KOPT-K1 (cell line): ENCODE data around the gene KASH5.

Experiments
- H3K27ac ChIP-seq: fragments of 200-600 bp; sonication (generic); 2 replicates; pipeline ENCODE4 v1.5.1; 2016; ENCODE audit warnings: antibody characterized with exemption, mild to moderate bottlenecking, low read depth, low read length; ENCODE audit not compliant: poor library complexity, severe bottlenecking
- H3K36me3 ChIP-seq: fragments of 200-600 bp; sonication (generic); 2 replicates; pipeline ENCODE4 v1.5.1; 2017; ENCODE audit warnings: antibody characterized with exemption, mild to moderate bottlenecking, low read length, moderate library complexity; ENCODE audit not compliant: insufficient read depth
- H3K9me3 ChIP-seq: fragments of 200-600 bp; sonication (generic); 2 replicates; pipeline ENCODE4 v1.5.1; 2017; ENCODE audit warnings: antibody characterized with exemption, low read length, mild to moderate bottlenecking; ENCODE audit not compliant: insufficient read depth, poor library complexity, severe bottlenecking

KASH5 gene

DNA sequence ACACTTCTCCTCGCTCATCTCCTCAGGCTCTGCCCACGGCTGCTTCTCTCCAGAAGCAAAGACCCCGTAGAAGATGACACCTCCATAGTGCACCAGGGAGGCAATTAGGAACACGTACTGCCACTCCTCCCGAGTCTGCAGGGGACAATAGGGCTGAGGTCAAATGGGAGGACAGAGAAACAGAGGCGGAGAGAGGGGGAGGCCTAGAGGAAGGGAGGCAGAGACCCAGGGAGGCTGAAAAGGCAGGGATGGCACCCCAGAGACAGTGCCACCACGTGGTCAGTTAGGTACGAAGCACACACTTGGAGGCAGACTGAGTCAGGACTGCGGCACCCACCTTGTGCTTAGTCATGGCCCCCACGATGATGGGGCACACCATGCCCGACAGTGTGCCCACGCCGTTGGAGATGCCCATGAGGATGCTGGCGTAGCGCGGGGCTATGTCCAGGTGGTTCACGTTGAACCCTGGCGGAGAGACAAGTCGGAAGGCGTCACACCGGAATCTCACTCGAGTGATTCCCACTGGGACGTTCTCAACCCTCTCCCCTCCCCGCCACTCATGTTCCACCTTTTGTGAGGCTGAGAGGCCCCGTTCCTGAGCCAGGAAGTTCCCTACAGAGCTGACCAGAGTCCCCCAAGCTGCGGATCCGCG, 42.8 kb downstream of the KASH5 start:
- Histone ChIP-seq H3K27ac (no peak overlapping the region), H3K36me3 (no peaks in the 10 kb centered on the region)

DNA sequence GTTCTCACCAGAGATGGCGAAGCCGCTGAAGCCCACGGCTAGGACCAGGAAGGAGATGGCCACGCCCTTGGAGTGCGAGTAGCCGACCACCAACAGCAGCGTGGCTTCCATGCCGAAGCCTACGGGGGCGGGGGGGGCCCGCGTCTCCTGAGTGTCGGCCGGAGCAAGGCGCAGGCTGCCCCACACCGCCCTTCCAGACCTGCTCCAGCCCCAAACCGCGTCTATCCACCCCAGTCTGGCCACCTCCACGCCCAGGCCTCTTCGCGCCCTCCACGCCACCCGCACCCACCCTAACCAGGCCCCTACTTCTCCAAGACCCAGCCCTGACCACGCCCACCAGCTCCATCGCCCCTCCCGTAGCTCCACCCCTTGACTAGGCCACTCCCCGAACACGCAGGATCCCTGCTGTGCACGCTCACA, 43.3 kb downstream of the KASH5 start:
- H3K27ac ChIP-seq = no peak overlapping the region
- H3K9me3 ChIP-seq = no peaks in the 10 kb centered on the region
- no peaks in the 10 kb centered on the region for H3K36me3 ChIP-seq

More for the DNA sequence above, 42.8 kb downstream of the KASH5 start:
- no peaks in the 10 kb centered on the region for H3K9me3 ChIP-seq

DNA sequence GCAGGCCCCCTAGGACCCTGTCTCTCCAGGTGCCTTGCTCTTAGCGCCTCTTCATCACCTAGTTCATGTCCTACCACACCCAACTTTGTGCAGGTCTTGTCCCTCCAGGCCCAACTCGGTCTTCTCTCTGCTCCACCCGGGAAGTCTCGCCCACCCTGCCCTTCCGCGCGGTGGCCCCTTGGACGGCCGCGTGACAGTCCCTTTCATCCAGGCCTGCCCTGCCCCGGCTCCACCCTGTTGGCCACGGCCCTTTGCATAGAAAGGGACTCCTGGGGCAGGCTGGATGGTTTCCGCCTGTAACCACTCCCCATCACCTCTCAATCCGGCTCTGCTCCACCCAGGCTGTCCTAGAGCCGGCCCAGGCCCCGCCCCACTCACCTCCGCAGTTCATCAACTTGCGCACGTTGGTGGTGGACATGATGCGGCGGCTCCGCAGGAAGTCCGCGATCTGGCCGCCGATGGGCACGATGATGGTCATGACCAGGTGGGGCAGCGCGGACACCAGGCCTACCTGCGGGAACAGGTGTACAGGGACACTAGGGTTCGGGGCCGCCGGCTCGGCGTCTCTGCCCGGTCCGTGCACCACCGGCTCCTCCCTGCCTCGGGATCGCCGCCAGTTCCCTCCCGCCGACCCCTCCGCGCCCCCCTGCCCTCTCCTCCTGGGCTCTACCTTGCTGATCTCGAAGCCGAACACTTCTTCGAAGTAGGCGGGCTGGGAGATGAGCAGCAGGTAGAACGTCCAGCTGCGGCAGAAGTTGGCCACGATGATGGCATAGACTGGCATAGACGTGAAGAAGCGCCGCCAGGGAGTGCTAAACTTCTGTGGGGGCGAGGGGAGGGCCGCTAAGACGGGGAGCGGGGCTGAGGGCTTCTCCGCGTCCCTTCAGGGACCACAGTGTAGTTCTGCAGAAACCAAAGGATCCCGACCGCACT, 44.4 kb downstream of the KASH5 start:
- H3K9me3 ChIP-seq = no peaks in the 10 kb centered on the region
- no peak overlapping the region for H3K27ac ChIP-seq
- H3K36me3 ChIP-seq = no peaks in the 10 kb centered on the region

DNA sequence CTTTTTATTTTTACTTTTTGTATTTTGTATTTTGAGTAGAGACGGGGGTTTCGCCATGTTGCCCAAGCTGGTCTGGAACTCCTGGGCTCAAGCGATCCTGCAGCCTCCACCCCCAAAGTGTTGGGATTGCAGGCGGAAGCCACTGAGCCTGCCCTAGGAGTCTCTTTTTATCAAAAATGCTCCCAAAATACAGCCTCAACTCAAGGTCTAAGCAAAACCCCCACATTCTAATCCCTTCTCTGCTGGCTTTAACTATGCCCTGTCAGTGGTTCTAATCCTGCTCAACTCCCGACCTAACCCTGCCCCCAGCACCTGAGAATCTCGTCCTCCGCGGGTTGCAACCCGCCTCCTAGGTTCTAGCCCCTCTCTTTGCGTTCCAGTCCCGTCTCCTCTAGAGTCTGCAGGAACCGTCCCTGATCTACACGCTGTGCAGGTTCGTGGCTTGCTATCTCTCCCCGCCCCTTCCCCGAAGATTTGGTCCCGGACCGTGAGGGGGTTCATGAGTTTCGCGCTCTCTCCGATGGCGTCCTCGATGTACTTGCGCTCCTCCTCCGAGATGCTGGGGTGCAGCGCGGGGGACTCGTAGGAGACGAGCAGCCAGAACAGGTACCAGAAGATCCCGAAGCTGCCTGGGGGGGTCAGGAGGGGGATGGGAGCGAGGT, 45.3 kb downstream of the KASH5 start:
- Histone ChIP-seq H3K36me3 (no peaks in the 10 kb centered on the region), H3K9me3 (no peaks in the 10 kb centered on the region), H3K27ac (no peak overlapping the region)

DNA sequence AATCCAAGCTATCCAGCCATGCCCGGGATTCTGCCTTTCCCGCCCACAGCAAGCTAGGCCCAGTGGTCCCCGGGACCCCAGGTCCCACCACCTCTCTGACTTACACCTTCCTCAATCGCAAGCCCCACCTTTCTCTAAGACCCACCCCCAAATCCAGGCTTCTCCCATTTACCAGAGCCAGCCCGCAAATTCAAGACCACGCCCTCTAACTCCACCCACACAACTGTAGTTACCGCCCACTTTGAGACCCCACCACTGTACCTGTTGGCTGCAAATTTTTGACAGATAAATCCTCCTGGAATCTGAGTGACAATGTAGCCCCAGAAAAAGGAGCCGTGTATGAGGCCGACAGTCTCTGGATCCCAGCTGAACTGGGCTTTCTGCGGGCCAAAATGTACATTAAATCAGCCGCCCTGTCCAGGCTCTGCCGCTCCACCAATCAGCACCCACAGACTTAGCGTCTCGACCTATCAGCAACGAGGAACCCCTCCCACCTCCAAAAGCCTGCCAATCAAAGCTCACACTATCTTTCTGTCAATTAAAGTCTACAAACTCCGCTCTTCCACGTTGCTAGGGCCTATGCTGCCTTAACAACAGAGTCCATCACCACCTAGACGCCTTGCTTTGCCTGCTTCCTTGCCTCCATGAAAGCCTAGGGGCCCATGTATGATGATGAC, 47.0 kb downstream of the KASH5 start:
- no peaks in the 10 kb centered on the region for H3K36me3 ChIP-seq
- no peak overlapping the region for H3K27ac ChIP-seq
- H3K9me3 ChIP-seq = no peaks in the 10 kb centered on the region

DNA sequence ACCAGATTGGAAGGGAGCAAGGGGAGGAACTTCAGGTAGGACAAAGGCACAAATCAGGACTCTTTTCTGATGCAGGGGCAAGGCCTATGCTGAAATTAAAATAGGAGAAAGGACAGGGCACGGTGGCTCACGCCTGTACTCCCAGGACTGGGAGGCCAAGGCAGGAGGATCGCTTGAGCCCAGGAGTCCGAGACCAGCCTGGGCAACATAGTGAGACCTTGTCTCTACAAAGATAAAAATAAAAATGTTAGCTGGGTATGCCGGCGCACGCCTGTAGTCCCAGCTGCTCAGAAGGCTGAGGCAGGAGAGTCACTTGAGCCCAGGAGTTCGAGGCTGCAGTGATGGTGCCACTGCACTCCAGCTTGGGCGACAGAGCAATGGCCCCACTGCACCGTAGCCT, 47.6 kb downstream of the KASH5 start:
- no peak overlapping the region for H3K27ac ChIP-seq
- H3K9me3 ChIP-seq = no peaks in the 10 kb centered on the region
- no peaks in the 10 kb centered on the region for H3K36me3 ChIP-seq

DNA sequence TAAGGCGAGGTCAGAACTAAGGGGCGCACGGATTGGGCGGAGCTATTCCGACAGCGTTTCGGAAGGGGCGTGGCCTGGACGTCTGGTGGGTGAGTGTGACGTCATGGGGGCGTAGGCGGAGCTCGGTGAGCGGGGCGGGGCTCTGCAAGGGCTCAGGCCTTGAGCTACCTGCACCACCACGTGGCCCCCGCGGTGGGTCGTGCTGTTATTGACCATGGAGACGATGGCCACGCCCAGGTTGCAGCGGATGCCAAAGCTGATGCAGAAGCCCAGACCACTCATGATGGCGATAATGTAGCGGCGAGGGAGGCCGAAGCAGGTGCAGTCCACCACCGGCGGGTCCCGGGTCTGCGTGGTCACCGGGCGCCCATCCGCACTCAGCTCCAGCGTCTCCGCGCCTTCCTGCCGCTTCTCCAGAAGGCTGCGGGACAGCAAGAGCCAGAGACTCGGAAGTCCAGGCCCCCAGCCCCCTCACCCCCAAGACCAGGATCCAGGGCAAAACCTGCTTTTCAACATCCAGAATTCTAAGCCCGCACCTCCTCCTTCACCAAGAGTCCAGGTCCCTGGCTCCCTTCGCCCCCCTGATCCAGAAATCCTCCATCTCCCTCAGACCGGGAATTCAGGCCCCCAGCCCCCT, 48.5 kb downstream of the KASH5 start:
- no peaks in the 10 kb centered on the region for H3K36me3 ChIP-seq
- H3K9me3 ChIP-seq = no peaks in the 10 kb centered on the region
- no peak overlapping the region for H3K27ac ChIP-seq

DNA sequence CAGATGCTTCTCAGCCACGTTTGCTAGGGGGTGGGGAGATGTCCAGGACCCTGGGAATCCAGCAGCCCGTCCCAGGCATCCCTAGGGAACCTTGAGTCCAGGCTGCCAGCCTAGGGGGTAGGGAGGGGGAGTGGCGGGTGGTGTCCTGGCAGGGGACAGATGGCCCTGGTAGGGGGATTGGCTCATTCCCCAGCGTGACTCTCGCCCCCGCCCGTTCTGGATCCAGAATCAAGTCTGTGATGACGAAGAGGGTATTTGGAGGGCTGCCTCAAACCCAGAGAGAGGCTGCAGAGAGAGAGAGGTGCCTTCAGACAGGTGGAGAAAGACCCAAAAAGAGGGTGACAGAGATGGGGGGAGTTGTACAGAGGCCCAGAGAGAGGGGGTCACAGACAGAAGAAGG, 49.2 kb downstream of the KASH5 start:
- Histone ChIP-seq H3K27ac (no peak overlapping the region), H3K9me3 (no peaks in the 10 kb centered on the region), H3K36me3 (no peaks in the 10 kb centered on the region)

DNA sequence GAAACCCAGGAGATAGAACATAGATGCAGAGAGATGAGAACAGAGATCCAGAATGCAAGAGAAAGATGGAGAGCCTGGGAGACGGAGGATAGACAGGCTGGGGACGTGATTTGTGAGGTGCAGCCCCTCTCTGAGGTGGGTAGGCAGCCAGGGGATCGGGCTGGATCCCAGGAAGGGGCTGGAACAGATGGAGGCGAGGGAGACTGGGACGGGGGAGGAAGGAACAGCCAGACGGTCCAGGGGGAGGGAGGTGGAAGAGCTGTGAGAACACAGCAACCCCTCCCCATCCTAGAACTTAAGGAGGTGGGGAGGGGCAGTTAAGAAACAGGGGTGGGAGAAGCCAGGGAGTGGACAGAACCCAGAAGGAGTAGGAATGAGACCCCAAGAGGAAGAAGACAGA, 50.2 kb downstream of the KASH5 start:
- Histone ChIP-seq H3K27ac (no peak overlapping the region), H3K9me3 (no peaks in the 10 kb centered on the region), H3K36me3 (no peaks in the 10 kb centered on the region)

DNA sequence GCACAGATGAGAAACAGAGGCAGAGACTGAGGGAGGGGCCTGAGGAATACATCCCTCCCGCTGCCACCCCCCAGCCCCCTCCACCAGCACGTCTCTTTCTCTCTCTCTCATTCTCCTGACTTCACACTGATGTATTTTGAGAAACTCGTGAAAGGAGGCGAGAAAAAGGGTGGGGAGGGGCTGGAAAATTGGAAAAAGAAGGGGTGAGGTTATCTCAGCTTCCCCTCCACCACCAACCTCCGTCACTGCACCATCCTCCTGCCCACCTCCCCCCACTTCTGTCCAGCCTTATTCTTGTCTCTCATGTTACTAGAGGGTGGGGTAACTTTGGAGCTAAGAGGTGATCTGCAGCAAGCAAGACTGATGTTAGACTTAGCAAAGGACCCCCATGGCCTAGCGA, 51.8 kb downstream of the KASH5 start:
- Histone ChIP-seq H3K36me3 (no peaks in the 10 kb centered on the region), H3K9me3 (no peaks in the 10 kb centered on the region), H3K27ac (no peak overlapping the region)

DNA sequence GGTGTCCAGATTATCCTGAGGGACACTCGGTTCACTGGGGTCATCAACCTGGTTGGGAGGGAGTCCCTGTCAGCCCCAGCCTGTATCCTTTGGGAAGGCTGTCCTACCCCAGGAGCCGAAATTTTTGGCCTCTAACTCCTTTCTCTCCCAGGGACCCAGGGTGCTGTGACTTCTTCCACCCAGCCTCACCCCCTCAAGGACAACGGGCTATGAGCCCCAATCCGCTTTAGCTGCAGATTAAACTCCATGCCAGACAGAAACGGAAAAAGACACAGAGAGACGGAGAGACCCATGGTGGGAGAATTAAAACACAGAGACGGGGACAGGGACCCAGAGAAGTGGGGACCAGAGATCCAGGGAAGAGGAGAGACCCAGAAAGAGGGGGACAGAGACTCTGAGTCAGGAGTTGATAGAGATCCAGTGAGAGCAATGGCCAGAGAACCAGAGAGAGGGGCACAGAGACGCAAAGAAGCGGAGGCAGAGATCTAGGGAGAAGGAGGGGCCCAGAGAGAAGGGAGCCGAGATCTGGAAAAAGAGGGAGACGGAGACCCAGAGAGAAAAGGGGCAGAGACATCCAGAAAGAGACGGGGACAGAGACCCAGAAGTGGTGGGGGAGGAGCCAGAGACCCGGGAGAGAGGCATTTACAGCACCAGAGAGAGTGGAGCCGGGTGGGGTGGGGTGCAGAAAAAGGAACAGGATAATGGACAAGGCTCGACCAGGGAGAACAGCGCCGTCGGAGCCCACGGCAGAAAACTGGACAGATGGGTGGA, 52.6 kb downstream of the KASH5 start:
- Histone ChIP-seq H3K36me3 (no peaks in the 10 kb centered on the region), H3K9me3 (no peaks in the 10 kb centered on the region), H3K27ac (no peak overlapping the region)

DNA sequence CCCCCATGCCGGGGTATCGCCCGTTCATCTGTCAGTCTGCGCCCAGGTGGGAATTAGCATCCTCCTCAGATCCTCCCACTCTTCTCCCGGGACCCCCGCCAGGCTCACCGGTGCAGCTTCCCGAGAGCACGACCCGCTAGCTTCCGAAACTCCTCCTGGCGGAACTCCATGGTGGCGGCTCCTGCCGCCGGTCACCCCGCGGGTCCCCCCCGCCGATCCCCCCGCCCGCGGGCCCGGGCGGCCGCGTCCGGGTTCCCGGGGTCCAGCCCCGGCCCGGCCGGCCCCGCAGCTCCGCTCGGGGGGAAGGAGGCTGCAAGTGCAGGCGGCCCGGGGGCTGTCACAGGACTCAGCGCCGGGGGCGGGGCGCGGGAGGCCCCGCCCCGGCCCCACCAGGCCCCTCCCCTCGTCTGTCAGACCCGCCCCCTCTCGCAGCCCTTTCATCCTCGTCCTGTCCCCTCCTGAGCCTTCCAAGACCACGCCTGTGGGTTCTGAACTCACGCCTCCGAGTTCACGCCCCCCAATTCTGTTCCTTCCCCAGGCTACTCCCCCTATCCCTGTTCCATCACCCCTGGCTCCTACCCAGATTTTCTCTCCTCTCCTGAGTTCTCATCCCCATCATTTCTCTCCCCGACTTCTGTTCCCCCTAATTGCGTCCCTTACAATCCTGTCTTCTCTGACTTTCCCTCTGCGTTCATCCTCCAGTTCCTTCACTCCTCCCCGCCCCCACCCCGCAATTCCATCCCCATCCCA, 53.3 kb downstream of the KASH5 start, which contains the start of gene SLC17A7:
SLC17A7 (minus strand) TSS at position 318 of the 750 bp plus-strand sequence; CDS start at position 170, 148 bp downstream.
- peaks cover 6% of the 10 kb centered on the region; the same call in 1 of the 2 replicates for H3K36me3 ChIP-seq
- H3K27ac ChIP-seq = no peak within 1 kb of the TSS
- H3K9me3 ChIP-seq = no peaks in the 10 kb centered on the region

DNA sequence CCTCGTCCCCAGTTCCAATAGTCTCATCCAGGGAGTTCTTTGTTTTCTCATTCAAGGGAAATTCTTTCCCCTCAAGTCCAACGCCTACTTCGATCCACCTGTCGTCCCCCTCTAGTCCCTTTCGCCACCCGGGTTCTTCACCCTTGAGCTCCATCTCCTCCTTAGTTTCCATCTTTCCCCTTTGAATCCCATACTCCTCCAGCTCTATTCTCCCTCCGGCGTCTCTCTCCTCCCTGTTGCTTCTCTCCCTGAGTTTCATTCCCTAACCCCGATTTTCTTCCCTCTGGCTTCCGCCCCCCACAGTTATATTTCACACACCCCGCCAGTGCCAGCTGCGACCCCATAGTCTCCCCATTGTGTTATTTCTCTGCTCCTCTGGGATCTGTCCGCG, 53.9 kb downstream of the KASH5 start:
- Histone ChIP-seq H3K9me3 (no peaks in the 10 kb centered on the region), H3K27ac (no peak overlapping the region), H3K36me3 (peaks cover 12% of the 10 kb centered on the region)
